Stimulated activated CD8-positive, alpha-beta memory T cell treated with anti-CD3 and anti-CD28 coated beads, Interleukin-2, amount 100 ng/mL, for 48 hours (primary cell): ENCODE data around the gene SIRPA.

ENCODE experiments used
- DNase-seq, 2 donors: peaks; one replicate each; pipeline ENCODE4 v3.0.0-alpha.2; 2020; ENCODE audit warnings: low read depth in 2 of 2

Gene SIRPA

DNA sequence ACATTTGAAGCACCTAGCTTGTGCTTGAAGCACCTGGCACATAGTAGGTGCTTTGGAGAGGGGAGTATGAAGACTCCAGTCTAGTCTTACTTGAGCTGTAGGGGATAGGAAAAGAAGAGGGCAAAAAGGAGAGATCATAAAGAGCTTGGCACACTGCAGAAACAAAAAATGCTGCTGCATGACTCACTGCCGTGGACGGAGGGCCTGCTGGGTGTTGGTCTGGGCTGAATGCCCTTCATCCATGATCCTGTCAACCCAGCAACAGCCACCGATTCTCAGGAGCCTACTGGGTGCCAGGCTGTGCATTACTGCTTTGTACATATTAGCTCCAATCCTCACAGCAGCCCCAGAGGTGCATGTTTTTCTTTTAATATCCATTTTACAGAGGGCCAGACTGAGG, 92.6 kb downstream of the SIRPA start:
- no peak for DNase-seq
